NCI-H146 (cell line): ENCODE measurements around the gene BRD4.
"Not testable (repeated sequence)": the region's sequence is repeated elsewhere in the genome, so short reads cannot be mapped to it uniquely, and the experiment has no call there.

Source experiments
- DNase-seq: peaks from one replicate; lab custom pipeline; 2025; lab: John Stamatoyannopoulos, UW

BRD4 gene

DNA sequence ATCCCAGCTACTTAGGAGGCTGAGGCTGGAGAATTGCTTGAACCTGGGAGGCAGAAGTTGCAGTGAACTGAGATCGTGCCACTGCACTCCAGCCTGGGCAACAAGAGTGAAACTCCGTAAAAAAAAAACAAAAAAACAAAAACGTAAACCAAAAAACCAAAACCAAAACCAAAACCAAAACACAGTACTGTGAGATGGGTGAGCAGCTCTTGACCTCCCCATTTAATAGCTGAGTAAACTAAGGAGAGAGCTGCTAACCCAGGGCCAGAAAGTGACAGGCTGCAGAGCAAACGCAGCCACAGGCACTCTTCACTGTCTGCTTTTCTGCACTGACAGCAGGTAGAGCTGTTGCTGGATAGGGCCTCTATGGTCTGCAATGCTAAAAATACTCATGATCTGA, 27.7 kb upstream of the BRD4 start:
- not testable (repeated sequence) for DNase-seq

- no peak for DNase-seq
Observed at GRCh38 chr19:15358918-15359317, 26.6 kb upstream of the BRD4 start.

GRCh38 chr19:15357906-15358305, 25.6 kb upstream of the BRD4 start:
- DNase-seq: no peak

DNA sequence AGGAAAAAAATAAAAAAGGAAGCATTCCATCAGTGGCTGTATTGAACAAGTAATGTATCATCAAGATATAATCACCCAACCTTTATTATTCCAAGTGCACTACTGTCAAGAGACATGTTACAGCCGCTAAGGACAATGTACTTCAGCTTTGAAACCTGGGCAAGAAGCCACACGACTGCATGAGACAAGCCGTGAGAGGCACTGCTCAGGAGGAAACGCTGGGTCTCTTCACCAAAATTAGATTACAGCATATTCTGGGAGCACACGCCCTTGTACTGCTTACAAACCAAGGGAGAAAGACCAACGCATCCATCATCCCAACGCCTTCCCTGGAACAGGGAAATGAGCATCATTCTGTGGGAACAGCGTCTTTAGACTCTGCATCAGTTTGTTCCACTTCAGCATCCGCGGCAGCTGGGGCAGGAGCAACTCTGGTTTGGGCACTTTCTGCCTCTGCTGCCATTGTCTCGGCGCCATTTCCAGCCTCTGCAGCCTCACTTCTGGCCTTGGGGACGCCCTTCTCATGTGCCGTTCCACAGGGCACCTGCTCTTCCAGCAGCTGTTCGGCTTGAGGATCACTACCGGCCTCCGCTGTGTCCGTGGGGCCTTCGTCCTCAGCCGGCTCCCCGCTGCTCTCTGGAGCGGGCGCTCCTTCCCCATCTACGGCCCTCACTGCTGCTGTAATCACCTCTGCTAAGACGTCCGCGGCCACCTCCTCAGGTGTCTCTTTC, 22.4 kb upstream of the BRD4 start:
- DNase-seq: no peak

DNA sequence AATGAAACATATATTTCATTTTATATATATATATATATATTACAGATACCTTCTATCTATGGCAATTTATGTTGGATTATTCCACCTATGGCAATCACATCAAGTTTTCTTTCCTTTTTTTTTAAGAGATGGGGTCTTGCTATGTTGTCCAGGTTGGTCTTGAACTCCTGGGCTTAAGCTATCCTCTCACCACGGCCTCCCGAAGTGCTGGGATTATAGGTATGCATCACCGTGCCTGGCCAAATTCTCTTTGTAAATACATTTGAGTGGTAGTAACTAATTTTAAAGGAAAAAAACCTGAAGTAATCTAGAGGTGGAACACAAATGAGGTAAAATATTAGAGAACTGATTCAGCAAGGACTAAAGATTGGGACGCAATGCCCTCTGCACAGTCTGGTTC, 21.6 kb upstream of the BRD4 start:
- no peak for DNase-seq

DNA sequence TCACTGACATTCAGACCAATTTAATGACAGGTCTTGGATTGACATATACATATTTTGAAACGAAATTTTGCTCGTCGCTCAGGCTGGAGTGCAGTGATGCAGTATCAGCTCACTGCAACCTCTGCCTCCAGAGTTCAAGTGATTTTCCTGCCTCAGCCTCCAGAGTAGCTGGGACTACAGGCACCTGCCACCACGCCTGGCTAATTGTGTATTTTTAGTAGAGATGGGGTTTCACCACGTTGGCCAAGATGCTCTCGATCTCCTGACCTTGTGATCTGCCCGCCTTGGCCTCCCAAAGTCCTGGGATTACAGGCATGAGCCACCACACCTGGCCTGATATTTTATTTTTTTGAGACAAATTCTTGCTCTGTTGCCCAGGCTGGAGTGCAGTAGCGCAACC, 20.2 kb upstream of the BRD4 start:
- not testable (repeated sequence) for DNase-seq

- DNase-seq: not testable (repeated sequence)
Observed at GRCh38 chr19:15341328-15341727, 9.0 kb upstream of the BRD4 start.

DNA sequence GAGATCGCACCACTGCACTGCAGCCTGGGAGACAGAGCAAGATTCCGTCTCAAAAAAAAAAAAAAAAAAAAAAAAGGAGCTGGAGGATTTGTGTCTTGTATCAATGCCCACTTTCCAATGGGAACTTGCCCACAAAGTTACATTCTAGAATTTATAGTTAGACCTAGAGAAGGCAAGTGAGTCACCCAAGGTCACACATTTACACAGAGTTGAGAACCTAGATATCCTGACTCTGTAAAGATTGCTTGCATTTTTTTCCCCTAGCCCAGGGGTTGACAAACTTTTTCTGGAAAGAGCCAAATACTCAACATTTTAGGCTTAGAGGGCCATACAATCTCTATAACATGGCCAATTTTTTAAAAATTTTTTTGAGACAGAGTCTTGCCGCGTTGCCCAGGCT, 7.7 kb upstream of the BRD4 start:
- DNase-seq: no peak

- DNase-seq: no peak
Observed at GRCh38 chr19:15337202-15337601, 4.9 kb upstream of the BRD4 start.

GRCh38 chr19:15335992-15336391, 3.7 kb upstream of the BRD4 start:
- DNase-seq: not testable (repeated sequence)

DNA sequence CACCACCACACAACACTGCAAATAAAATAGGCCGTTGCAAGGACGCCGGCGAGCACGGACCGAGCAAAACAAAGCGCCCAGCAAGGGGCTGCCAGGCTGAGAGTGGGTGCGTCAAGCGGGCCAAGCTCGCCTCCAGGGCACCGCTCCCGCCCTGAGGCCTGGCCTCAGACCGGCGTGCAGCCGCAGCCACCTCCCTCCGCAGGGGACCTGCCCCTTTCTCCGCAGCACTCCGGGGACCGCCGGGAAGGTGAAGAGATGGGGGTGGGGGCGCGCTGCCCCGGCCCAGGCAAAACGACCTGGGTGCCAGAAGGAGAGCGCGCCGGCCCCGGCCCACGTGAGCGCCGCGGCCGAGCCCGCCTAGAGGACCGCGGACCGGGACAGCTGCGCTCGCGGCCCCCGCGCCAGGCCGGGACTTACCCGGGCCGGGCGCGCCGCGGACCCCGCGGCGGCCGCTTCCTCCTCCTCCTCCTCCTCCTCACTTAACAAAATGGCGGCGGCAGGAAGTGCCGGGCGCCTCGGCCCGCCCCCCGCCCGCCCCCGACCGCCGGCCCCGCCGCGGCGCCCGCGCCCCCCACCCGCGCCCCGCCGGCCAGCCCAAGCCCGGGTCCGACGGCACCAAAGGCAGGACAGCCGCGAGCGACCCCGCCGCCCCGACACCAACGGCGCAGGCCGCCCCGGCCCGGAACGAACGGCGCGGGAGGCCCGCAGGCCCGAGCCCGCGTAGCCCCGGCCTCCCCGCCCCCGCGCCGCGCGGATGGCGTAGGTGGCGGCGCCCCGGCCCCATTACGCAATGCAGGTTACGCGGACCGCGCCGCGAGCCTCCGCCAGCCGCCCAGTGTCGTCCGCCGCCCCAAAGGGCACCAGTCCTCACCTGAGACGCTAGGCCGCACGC, 674 bp downstream of the BRD4 start:
- DNase-seq: peak; percentile 72

GRCh38 chr19:15330801-15331418, 1.4 kb downstream of the BRD4 start:
- no peak for DNase-seq

DNA sequence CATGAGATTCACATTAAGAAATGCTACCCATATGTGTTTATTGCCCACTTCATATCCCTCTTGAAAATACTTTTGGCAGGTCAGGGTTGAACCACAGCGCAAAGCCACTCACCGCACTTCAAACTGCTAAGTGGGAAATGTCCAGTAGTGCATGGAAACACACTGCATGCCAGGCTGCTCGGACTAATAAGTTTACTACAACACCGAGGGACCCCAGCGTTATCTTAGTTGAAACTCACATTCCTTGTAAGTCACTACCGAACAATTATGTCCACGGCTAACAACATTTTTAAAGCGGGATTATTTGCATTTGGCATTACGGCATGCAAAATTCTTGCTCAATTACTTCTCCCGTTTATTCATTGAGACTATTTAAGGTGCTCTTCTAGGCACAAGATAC, 4.0 kb downstream of the BRD4 start:
- no peak for DNase-seq

GRCh38 chr19:15324791-15325519, 7.4 kb downstream of the BRD4 start:
- DNase-seq: no peak

GRCh38 chr19:15323496-15324235, 8.7 kb downstream of the BRD4 start:
- no peak for DNase-seq

DNA sequence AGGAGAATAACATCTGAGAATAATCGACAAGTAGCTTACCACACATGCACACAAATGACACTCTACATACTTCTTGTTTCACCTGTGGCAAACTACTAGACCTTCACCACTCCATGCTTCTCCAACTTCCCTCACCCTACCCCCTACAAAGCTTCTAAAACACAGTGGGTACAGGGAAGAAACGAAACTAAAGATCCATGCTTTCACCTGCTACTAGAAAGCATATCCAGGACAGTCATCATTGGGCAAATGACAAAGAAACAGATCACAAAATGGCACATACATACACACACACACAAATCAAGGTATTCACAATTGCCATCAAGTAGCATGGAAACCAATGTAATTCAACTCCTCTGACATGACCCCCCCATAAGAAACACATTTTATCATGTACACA, 10.6 kb downstream of the BRD4 start:
- no peak for DNase-seq

- no peak for DNase-seq
Observed at GRCh38 chr19:15320116-15320515, 12.2 kb downstream of the BRD4 start.

GRCh38 chr19:15318241-15318691, 14.1 kb downstream of the BRD4 start:
- DNase-seq: no peak

- no peak for DNase-seq
Observed at GRCh38 chr19:15317392-15318071, 14.8 kb downstream of the BRD4 start.

DNA sequence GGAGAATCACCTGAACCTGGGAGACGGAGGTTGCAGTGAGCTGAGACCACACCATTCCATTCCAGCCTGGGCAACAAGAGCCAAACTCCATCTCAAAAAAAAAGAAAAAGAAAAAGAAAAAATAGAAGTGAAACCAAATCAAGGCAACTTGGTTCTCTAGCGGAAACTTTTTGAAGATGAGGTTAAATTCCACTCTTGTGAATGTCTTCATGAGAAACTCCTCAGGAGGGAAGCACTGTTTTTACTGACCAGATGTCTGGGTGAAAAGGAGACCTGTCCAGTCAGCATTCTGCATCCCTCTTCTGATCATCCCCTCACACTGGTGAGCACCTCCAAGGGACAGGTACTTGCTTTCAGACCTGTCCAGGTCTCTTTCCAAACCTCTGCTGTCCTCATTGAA, 15.8 kb downstream of the BRD4 start:
- no peak for DNase-seq

DNA sequence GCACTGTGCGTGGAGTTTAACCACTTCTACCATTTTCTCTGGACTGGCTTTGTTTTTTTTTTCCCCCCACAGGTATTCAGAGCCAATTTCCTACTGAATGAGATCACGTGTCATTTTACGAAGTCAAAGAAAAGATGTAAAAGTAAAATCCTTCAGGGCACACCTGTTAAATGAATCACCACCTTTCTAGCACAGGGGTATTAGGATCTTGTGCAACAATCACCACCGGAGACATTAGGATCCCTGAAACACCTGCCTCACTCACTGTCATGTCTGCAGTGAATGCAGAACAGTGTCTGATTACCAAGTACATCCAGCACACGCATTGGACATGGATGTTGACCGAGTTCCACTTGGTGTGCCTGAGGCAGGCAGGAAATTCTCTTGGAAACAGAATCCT, 17.2 kb downstream of the BRD4 start:
- peak; percentile 23 for DNase-seq
